HEK293 (cell line): ENCODE results near the gene MRPL55.

Experiments
- CTCF ChIP-seq: fragments of 450-650 bp; formaldehyde crosslinking; IDR thresholded peaks from 2 replicates; pipeline ENCODE4 v1.5.1; 2016; ENCODE audit warnings: missing biosample characterization, missing genetic modification characterization
- PRDM10 ChIP-seq: fragments of 450-650 bp; formaldehyde crosslinking; IDR thresholded peaks from 2 replicates; pipeline ENCODE4 v1.5.1; 2016; ENCODE audit warnings: missing biosample characterization, missing genetic modification characterization
- REST ChIP-seq: fragments of 450-650 bp; formaldehyde crosslinking; IDR thresholded peaks from 2 replicates; pipeline ENCODE4 v1.5.1; 2016; ENCODE audit warnings: missing biosample characterization, missing genetic modification characterization
- ZEB2 ChIP-seq: fragments of 450-650 bp; formaldehyde crosslinking; IDR thresholded peaks from 2 replicates; pipeline ENCODE4 v1.5.1; 2016; ENCODE audit warnings: missing biosample characterization, missing genetic modification characterization
- ZFP41 ChIP-seq: fragments of 450-650 bp; formaldehyde crosslinking; IDR thresholded peaks from 2 replicates; pipeline ENCODE4 v1.5.1; 2016; ENCODE audit warnings: missing biosample characterization, missing genetic modification characterization, borderline replicate concordance
- ZNF280D ChIP-seq: fragments of 450-650 bp; formaldehyde crosslinking; IDR thresholded peaks from 2 replicates; pipeline ENCODE4 v1.5.1; 2016; ENCODE audit warnings: missing biosample characterization, missing genetic modification characterization

GRCh38 chr1:228065543-228066347 lies 43.4 kb downstream of the MRPL55 start:
- no peak for TF ChIP-seq CTCF
- no peak for TF ChIP-seq ZNF280D (tag by site-specific recombination)
- no peak for TF ChIP-seq ZEB2 (tag by site-specific recombination)
- no peak for TF ChIP-seq ZFP41 (tag by site-specific recombination)
- no peak for TF ChIP-seq REST (tag by site-specific recombination)
- TF ChIP-seq PRDM10 (tag by site-specific recombination) = no peak
